Stimulated activated naive CD4-positive, alpha-beta T cell treated with Interleukin-2 at 50 U/mL for 16 hours (primary cell): ENCODE measurements around the gene TMEM52B.

ENCODE experiments used
- DNase-seq: peaks from one replicate; lab custom pipeline; 2025; lab: John Stamatoyannopoulos, UW

Gene TMEM52B

GRCh38 chr12:10178821-10179220, at the start of gene TMEM52B:
TSS of gene TMEM52B (plus strand) at chr12:10179032. CDS start at chr12:10179575, 543 bp downstream.
- no peak for DNase-seq

GRCh38 chr12:10130042-10130441, 48.8 kb upstream of the TMEM52B start, which contains the start of gene CLEC7A:
TSS of gene CLEC7A (minus strand) at chr12:10130199. CDS start at chr12:10130082, 117 bp downstream.
- no peak for DNase-seq

GRCh38 chr12:10131111-10131690, 47.6 kb upstream of the TMEM52B start:
- DNase-seq, result no peak

- DNase-seq, result no peak
These were observed 45.9 kb upstream of the TMEM52B start for GRCh38 chr12:10132850-10133370.

- DNase-seq, result no peak
These were observed 43.7 kb upstream of the TMEM52B start for GRCh38 chr12:10135126-10135525.

GRCh38 chr12:10136637-10137205, 42.1 kb upstream of the TMEM52B start:
- DNase-seq, result no peak

DNA sequence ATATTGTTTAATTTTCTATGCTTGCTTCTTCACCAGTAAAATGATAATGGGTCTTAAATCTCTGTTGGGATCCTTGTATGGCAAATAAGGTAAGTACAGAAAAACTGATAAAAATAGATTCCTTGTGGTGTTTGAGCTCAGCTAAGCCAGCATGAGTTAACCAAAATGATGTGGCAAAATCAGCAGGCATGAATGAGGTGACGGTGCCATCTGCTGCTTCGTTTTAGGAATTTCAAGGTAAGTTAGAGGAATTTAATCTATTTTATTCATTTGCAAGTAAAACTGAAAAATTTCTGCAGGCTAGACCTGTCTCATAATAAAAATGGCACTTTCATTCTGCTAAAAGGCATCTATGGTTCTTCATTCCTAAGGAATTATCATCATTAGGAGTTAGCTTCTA, 38.8 kb upstream of the TMEM52B start:
- no peak for DNase-seq

GRCh38 chr12:10142976-10143589, 35.7 kb upstream of the TMEM52B start:
- no peak for DNase-seq

- DNase-seq, result no peak
These were observed 31.0 kb upstream of the TMEM52B start for GRCh38 chr12:10147714-10148403.

DNA sequence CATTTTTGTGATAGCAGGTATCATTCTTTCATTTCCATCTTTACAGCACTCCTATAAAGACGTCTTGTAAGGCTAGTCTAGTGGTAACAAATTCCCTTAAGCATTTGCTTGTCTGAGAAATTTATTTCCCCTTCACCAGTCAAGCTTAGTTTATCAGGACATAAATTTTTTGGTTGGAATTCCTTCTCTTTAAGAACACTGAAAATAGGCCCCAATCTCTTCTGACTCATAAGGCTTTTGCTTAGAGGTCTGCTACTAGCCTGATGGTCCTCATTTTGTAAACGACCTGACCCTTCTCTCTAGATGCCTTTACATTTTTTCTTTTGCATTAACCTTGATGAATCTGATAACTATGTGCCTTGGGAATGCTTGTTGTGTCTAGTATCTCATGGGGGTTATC, 27.2 kb upstream of the TMEM52B start:
- DNase-seq, result no peak

DNA sequence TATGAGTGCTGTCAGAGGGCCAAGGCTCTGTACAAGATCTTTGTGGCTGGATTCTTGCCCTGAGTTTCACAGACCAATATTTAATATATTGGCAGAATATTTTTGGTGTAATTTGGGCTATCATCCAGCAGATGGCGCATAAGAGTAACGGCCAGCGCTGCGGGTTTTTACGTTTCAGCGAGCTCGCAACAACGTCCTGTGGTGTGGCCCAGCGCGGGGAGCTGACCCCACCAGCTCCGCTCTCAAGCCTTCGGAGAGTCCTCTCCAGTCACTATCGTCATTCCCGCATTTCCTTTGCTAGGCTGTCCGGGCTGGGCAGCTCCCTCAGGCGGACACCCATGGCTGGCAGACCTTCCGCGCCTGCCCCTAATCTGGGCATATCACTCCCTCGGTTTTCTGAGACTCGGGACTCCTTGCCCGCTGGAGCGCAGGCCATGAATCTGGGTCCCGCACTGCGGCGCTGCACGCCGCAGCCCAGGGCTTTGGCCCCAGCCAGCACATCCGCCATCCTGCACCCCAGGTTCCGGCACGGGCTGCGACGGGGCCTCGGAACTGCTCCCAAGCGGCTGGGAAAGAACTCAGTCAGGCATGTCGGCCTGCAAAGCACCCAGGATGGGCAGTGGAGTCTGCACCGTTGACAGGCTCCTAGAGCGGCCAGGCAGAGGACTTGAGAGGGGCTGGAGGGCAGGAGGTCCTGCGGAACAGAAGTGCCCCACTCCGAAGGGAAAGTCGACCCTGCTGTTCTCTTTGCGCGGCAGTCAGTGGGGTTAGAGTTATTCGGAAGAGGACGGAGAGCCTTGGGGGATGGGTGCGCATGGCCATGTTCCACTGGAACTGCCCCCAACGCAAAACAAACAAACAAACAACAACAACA, 25.3 kb upstream of the TMEM52B start:
- peak; percentile 13 for DNase-seq

- DNase-seq, result no peak
These were observed 24.7 kb upstream of the TMEM52B start for GRCh38 chr12:10154145-10154496.

DNA sequence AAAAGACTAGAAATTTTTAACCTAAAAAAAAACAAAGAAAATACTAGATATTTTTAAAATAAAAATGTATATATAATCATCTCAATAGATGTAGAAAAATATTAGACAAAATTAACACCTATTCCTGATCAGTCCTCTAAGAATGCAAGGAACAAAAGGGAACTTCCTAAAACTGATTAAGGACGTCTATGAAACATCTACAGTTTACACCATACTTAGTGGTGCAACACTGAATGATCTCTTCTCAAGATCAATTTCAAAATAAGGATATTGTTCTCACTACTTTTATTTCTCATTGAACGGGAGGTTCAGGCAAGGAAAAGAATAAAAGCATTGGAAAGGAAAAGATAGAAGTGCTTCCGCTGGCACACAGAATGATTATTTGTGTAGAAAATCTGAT, 22.9 kb upstream of the TMEM52B start:
- no peak for DNase-seq

DNA sequence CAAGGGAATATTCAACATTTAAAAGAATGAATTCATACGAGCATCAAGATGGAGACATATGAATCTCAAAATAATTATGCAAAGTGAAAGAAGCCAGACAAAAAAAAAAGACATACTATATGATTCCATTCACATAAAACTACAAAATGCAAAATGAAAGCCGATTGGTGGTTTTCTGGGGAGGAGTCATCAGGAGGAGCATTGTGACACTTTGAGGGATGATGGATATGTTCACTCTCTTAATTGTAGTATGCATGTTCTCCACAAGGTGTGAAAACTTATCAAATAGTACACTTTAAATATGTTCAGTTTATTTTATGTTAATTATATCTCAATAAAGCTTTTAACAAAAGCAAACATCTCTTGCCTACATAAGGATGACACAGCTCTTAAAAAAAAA, 20.4 kb upstream of the TMEM52B start:
- DNase-seq, result no peak

GRCh38 chr12:10159280-10159679, 19.6 kb upstream of the TMEM52B start:
- no peak for DNase-seq

DNA sequence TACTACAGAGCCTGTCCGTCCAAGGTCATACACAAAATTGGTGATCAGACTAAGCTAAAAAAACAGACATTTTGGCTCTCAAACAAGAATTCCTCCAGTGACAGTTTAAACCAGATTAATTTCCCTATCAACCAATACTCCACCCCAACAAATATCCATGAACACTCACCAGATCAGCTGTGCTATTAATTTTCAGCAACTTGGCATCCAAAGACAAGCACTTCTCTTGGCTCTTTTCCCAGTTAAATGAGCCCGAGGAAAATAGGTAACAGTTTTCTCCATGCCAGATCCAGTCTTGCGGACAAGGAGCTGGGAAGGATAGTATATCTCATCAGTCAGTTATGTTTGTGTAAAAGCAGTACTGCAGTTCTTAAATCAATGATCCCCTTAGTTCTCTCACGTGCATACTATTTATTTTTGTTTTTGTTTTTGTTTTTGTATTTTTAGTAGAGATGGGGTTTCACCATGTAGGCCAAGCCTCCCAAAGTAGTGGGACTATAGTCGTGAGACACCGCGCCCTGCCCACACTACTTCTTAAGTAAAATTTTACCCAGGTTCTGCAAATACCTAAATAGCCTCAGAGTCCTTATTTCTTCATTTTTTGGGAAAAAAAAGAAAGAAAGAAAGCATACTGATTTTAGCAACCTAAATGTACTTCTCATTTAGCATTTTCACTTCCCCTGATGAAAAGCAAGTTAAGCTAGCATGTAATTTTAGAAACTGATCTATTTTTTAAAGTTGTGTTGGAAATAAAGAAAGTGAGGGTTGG, 18.0 kb upstream of the TMEM52B start:
- DNase-seq, result no peak

DNA sequence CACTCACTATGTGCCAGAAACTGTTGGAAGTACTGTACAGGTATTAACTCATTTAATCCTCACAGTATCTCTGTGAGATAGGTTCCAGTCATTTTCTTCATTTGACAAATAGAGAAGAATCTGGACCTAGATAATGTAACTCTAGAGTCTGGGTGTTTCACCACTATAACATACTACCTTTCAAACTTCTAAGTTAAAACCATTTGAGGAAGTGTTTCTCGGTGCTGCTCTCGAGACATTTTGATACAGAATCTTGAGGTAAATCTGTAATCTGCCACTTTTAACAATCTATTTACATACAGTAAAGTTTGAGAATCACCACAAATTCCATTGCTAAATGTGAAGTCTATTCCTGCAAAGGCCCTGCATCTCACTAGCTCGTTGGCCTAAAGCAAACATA, 15.7 kb upstream of the TMEM52B start:
- DNase-seq, result no peak

DNA sequence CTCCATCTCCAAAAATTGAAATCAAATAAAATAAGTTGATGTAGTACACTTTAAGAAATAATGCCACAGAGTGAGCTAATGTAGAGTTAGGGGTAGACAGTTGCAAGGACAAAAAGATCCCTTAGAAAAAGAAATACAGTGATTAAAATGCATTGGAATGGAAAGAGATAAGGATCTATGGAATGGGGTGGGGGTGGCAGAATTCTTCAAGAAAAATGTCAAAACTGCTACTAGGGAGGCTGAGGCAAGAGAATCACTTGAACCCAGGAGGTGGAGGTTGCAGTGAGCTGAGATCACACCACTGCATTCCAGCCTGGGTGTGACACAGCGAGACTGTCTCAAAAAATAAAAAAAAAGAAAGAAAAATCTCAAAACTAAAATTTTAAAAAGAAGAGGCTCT, 13.4 kb upstream of the TMEM52B start:
- no peak for DNase-seq

- DNase-seq, result no peak
These were observed 11.2 kb upstream of the TMEM52B start for GRCh38 chr12:10167599-10167998.

- no peak for DNase-seq
These were observed 9.7 kb upstream of the TMEM52B start for GRCh38 chr12:10169104-10169503.

GRCh38 chr12:10170216-10170615, 8.6 kb upstream of the TMEM52B start:
- no peak for DNase-seq
